ENCODE data around the gene PARD3. TPM values are rescaled to one million over a fixed set of nuclear protein-coding genes. Genes with fewer than 3 reads are reported as not detected.

The PARD3 gene
- total and polyA plus RNA-seq, 10 of the 15 experiments (the other 5 are each of a cell fraction or from before 2014, with no cell fraction given) = 2.6 to 43.1 (median 13.9) TPM

- ChIA-PET POLR2A (interaction anchor here (0.6 to 1.4 kb wide), 6 partner anchors 8 to 366 kb away, joined by 3 to 9 read pairs (median 4); no protein-coding TSS in a partner anchor), CTCF (interaction anchor here (0.6 to 1.8 kb wide), 11 partner anchors 8 to 497 kb away, joined by 3 to 7 read pairs (median 3); no protein-coding TSS in a partner anchor), RAD21 (ENCODE audit: unreplicated experiment) (interaction anchor here (0.6 to 2.4 kb wide), 25 partner anchors 8 to 1187 kb away, joined by 3 to 14 read pairs (median 3); no protein-coding TSS in a partner anchor), SMC1A (ENCODE audit: uncharacterized antibody, unreplicated experiment) (interaction anchor here (0.5 to 2.7 kb wide), 36 partner anchors 9 to 978 kb away, joined by 3 to 14 read pairs (median 3); no protein-coding TSS in a partner anchor)
- H3K36me3 ChIP-seq (ENCODE audit: control insufficient read depth in 2 of 2, insufficient read depth in 2 of 2, low read length in 1 of 2) = no peaks in the 10 kb centered on the region
- no peak overlapping the region for H2AFZ ChIP-seq (ENCODE audit: control insufficient read depth, low read depth, low read length)
- no peaks in the 10 kb centered on the region for H3K4me1 ChIP-seq (ENCODE audit: control insufficient read depth, insufficient read depth, low read length)
- in situ Hi-C loops (cut with MboI) (no loop called here), intact Hi-C loops (cut with micrococcal nuclease; ENCODE audit: unreplicated experiment) (loop anchor here (10.0 kb wide), 1 partner anchor 164 kb away; no protein-coding TSS in a partner anchor)
- no peak overlapping the region for H3K4me3 ChIP-seq
- H3K27ac ChIP-seq (ENCODE audit: control insufficient read depth, insufficient read depth) = no peak overlapping the region
- no peak for FAIRE-seq
- BruUV-seq (replicated peaks) = no TSS peak
- ATAC-seq = peak; percentile 65
- H3K9ac ChIP-seq (ENCODE audit: control insufficient read depth, insufficient read depth, low read length) = no peak overlapping the region
- no peak overlapping the region for H3K4me2 ChIP-seq (ENCODE audit: control insufficient read depth, insufficient read depth)
- no peaks in the 10 kb centered on the region for H3K9me3 ChIP-seq (replicated peaks; ENCODE audit: control insufficient read depth, insufficient read depth, low read length)
- no peaks in the 10 kb centered on the region for H3K27me3 ChIP-seq (replicated peaks in 1 of 2; ENCODE audit: control insufficient read depth in 2 of 2, insufficient read depth in 2 of 2, low read length in 1 of 2)
- no peaks in the 10 kb centered on the region for H3K79me2 ChIP-seq (ENCODE audit: control insufficient read depth, insufficient read depth, low read length)
- 8% methylated on average over 2 of the region's 2 CpGs for WGBS (ENCODE audit: insufficient coverage, insufficient replicate concordance, low lambda C conversion rate, missing lambda C conversion rate)
- DNase-seq (ENCODE audit: low read depth, low spot score) = no peak
- no peaks in the 10 kb centered on the region for H4K20me1 ChIP-seq (ENCODE audit: control insufficient read depth, insufficient read depth)
- TF ChIP-seq IRF5 (IDR thresholded peaks at IDR 0.05; ENCODE audit: borderline replicate concordance) = no peak
- peak; percentile 19 to 35; a peak in 2 of 4 replicates for TF ChIP-seq BHLHE40 (IDR thresholded peaks at IDR 0.05; ENCODE audit: borderline replicate concordance in 1 of 2, low read depth in 2 of 2, low read length in 1 of 2)
- TF ChIP-seq CREB1 (IDR thresholded peaks at IDR 0.05; ENCODE audit: low read depth) = no peak
- TF ChIP-seq IKZF1 (conservative IDR thresholded peaks at IDR 0.05) = peak; percentile 58
- TF ChIP-seq NR2F1 (conservative IDR thresholded peaks at IDR 0.05) = peak; percentile 44; the same call in 1 of the 2 replicates
- no peak for TF ChIP-seq CEBPB (IDR thresholded peaks at IDR 0.05; ENCODE audit: borderline replicate concordance in 1 of 2, low read depth in 2 of 2, low read length in 2 of 2)
- TF ChIP-seq E2F4 (IDR thresholded peaks at IDR 0.05; ENCODE audit: low read depth, low read length) = no peak
- no peak for TF ChIP-seq CHD4 (IDR thresholded peaks at IDR 0.05)
- TF ChIP-seq TBL1XR1 (IDR thresholded peaks at IDR 0.05; ENCODE audit: low read depth, low read length) = no peak
- TF ChIP-seq MXI1 (IDR thresholded peaks at IDR 0.05; ENCODE audit: low read depth, low read length) = no peak
- TF ChIP-seq CBX5 (IDR thresholded peaks at IDR 0.05; ENCODE audit: low read depth) = no peak
- TF ChIP-seq MEF2B (IDR thresholded peaks at IDR 0.05; ENCODE audit: partially characterized antibody, poor library complexity, severe bottlenecking) = peak; percentile 84
- TF ChIP-seq ZZZ3 (IDR thresholded peaks at IDR 0.05; ENCODE audit: control insufficient read depth, insufficient read length, low read depth) = no peak
- TF ChIP-seq SP1 (IDR thresholded peaks at IDR 0.05; ENCODE audit: low read depth, low read length) = no peak
- TF ChIP-seq WRNIP1 (IDR thresholded peaks at IDR 0.05; ENCODE audit: borderline replicate concordance, low read depth, low read length) = no peak
- peak; percentile 49; the same call in 1 of the 2 replicates for TF ChIP-seq ZNF217 (IDR thresholded peaks at IDR 0.05)
- no peak for TF ChIP-seq EZH2 (IDR thresholded peaks at IDR 0.05; ENCODE audit: borderline replicate concordance, control insufficient read depth, low read depth, low read length)
- peak; percentile 57 for TF ChIP-seq SKIL (IDR thresholded peaks at IDR 0.05; ENCODE audit: low read depth, poor library complexity, severe bottlenecking)
- peak in 1 of 2 experiments; percentile 57; a peak in 2 of 4 replicates for TF ChIP-seq IKZF2 (IDR thresholded peaks at IDR 0.05)
- TF ChIP-seq CBFB (IDR thresholded peaks at IDR 0.05; ENCODE audit: low read depth) = no peak
These were observed 673.9 kb downstream of the PARD3 start for GRCh38 chr10:34141032-34141680.

Data from GM12878 (cell line).